SK-N-SH (cell line): ENCODE results near the gene SEC14L2. TPM values are rescaled to one million over a fixed set of nuclear protein-coding genes. Genes with fewer than 3 reads are reported as not detected.

Source experiments
- CTCF ChIA-PET: fragments of 300-600, 350-600 bp; formaldehyde crosslinking; extraction: SDS; loops from one replicate; lab custom pipeline; 2021; lab: Yijun Ruan, JAX
- POLR2A ChIA-PET: fragments of 350-600 bp; sonication (Branson Sonifier 250); formaldehyde crosslinking; extraction: SDS; loops from one replicate; lab custom pipeline; 2020; ENCODE audit warnings: antibody characterized with exemption, inconsistent platforms; lab: Yijun Ruan, JAX
- DNase-seq: peaks from one replicate; pipeline ENCODE4 v3.0.0; 2012
- H2AFZ ChIP-seq: fragments of 200-600 bp; sonication (generic); 2 replicates; pipeline ENCODE4 v1.8.1; 2016; ENCODE audit warnings: antibody characterized with exemption, mild to moderate bottlenecking, low read depth
- H3F3A ChIP-seq: fragments of 200-600 bp; sonication (generic); replicated peaks from 2 replicates; pipeline ENCODE3; 2016; ENCODE audit warnings: antibody characterized with exemption, mild to moderate bottlenecking; ENCODE audit not compliant: insufficient read depth
- H3K27ac ChIP-seq, 2 experiments: fragments of 200-500 bp in 1 of 2; fragments of 200-600 bp in 1 of 2; sonication (Bioruptor generic) in 1 of 2; sonication (generic), shearing (Covaris generic) in 1 of 2; 2 replicates each; pipeline versions ENCODE4 v1.5.1 to v1.6.1; 2014 to 2016; ENCODE audit warnings: low read depth in 2 of 2, inconsistent platforms in 1 of 2, low read length in 1 of 2, mild to moderate bottlenecking in 1 of 2, mixed read lengths in 1 of 2
- H3K27me3 ChIP-seq: fragments of 200-600 bp; sonication (generic), shearing (Covaris generic); 2 replicates; pipeline ENCODE4 v1.6.1; 2016; ENCODE audit warnings: mixed run types; ENCODE audit not compliant: insufficient read depth
- H3K36me3 ChIP-seq, 2 experiments: fragments of 200-500 bp in 1 of 2; fragments of 200-600 bp in 1 of 2; sonication (Bioruptor generic) in 1 of 2; sonication (generic) in 1 of 2; replicated peaks in 1 of 2; 2 replicates each; pipeline versions ENCODE3 to v1.5.1; 2014 to 2016; ENCODE audit warnings: low read length in 1 of 2, mild to moderate bottlenecking in 1 of 2; ENCODE audit not compliant: insufficient read depth in 2 of 2, control insufficient read depth in 1 of 2
- H3K4me1 ChIP-seq, 2 experiments: fragments of 200-500 bp in 1 of 2; fragments of 200-600 bp in 1 of 2; sonication (Bioruptor generic) in 1 of 2; sonication (generic), shearing (Covaris generic) in 1 of 2; 2 replicates each; pipeline versions ENCODE4 v1.5.1 to v1.6.1; 2014 to 2016; ENCODE audit warnings: low read depth in 1 of 2, low read length in 1 of 2, mixed run types in 1 of 2; ENCODE audit not compliant: insufficient read depth in 2 of 2, control insufficient read depth in 1 of 2
- H3K4me2 ChIP-seq: fragments of 200-600 bp; sonication (generic), shearing (Covaris generic); 2 replicates; pipeline ENCODE4 v1.6.1; 2017; ENCODE audit warnings: mixed run types
- H3K4me3 ChIP-seq, 2 experiments: fragments of 200-500 bp in 1 of 2; fragments of 200-600 bp in 1 of 2; sonication (Bioruptor generic) in 1 of 2; sonication (generic), shearing (Covaris generic) in 1 of 2; 2 replicates each; pipeline versions ENCODE4 v1.5.1 to v1.8.1; 2014 to 2016; ENCODE audit warnings: low read depth in 2 of 2, inconsistent platforms in 1 of 2, low read length in 1 of 2, mild to moderate bottlenecking in 1 of 2, mixed read lengths in 1 of 2, moderate library complexity in 1 of 2
- H3K79me2 ChIP-seq: fragments of 200-600 bp; sonication (generic); 2 replicates; pipeline ENCODE4 v1.8.1; 2017; ENCODE audit warnings: mild to moderate bottlenecking; ENCODE audit not compliant: insufficient read depth
- H3K9ac ChIP-seq: fragments of 200-600 bp; sonication (generic); 2 replicates; pipeline ENCODE4 v1.6.1; 2017; ENCODE audit warnings: mixed run types
- H3K9me2 ChIP-seq: fragments of 200-600 bp; sonication (generic); 2 replicates; pipeline ENCODE4 v1.6.1; 2017; ENCODE audit warnings: mixed run types
- H3K9me3 ChIP-seq: fragments of 200-600 bp; sonication (generic); 2 replicates; pipeline ENCODE4 v1.6.1; 2017; ENCODE audit warnings: mixed run types, mild to moderate bottlenecking, moderate library complexity
- H4K20me1 ChIP-seq: fragments of 200-600 bp; sonication (generic); 2 replicates; pipeline ENCODE4 v1.6.1; 2017; ENCODE audit warnings: mild to moderate bottlenecking, mixed run types; ENCODE audit not compliant: insufficient read depth
- EP300 ChIP-seq, 2 experiments: IDR thresholded peaks; 2 replicates each; pipeline versions ENCODE4 v1.4.0 to v1.6.1; 2012; ENCODE audit warnings: borderline replicate concordance in 1 of 2, low read depth in 1 of 2, low read length in 1 of 2
- FOSL2 ChIP-seq: IDR thresholded peaks from 2 replicates; pipeline ENCODE4 v1.4.0; 2012; ENCODE audit warnings: low read depth, mild to moderate bottlenecking, moderate library complexity, borderline replicate concordance
- FOXM1 ChIP-seq: IDR thresholded peaks from 2 replicates; pipeline ENCODE4 v1.4.0; 2012; ENCODE audit warnings: low read depth, mild to moderate bottlenecking
- GABPA ChIP-seq: IDR thresholded peaks from 2 replicates; pipeline ENCODE4 v1.4.0; 2012; ENCODE audit warnings: low read depth, mild to moderate bottlenecking
- GATA2 ChIP-seq: sonication (generic); formaldehyde crosslinking; IDR thresholded peaks from 2 replicates; pipeline ENCODE4 v1.5.0; 2020; ENCODE audit warnings: mild to moderate bottlenecking, missing genetic modification reagents
- JUND ChIP-seq: IDR thresholded peaks from 2 replicates; pipeline ENCODE4 v1.4.0; 2012
- MXI1 ChIP-seq: IDR thresholded peaks from 2 replicates; pipeline ENCODE4 v1.6.1; 2012; ENCODE audit warnings: mild to moderate bottlenecking, low read depth, low read length, improper control_type of control experiment
- NFIC ChIP-seq: IDR thresholded peaks from 2 replicates; pipeline ENCODE4 v1.4.0; 2012; ENCODE audit warnings: borderline replicate concordance
- RAD21 ChIP-seq: IDR thresholded peaks from 2 replicates; pipeline ENCODE4 v1.6.1; 2012; ENCODE audit warnings: mild to moderate bottlenecking, low read length
- REST ChIP-seq: IDR thresholded peaks from 2 replicates; pipeline ENCODE4 v1.6.1; 2012; ENCODE audit warnings: mild to moderate bottlenecking, low read depth, low read length, moderate library complexity
- RFX5 ChIP-seq: IDR thresholded peaks from 2 replicates; pipeline ENCODE4 v1.6.1; 2012; ENCODE audit warnings: mild to moderate bottlenecking, improper control_type of control experiment, low read length
- RXRA ChIP-seq: IDR thresholded peaks from 2 replicates; pipeline ENCODE4 v1.4.0; 2012; ENCODE audit warnings: low read depth, mild to moderate bottlenecking, borderline replicate concordance
- SMC3 ChIP-seq: IDR thresholded peaks from 2 replicates; pipeline ENCODE4 v1.6.1; 2012; ENCODE audit warnings: low read depth, low read length, improper control_type of control experiment
- TAF1 ChIP-seq: IDR thresholded peaks from 2 replicates; pipeline ENCODE4 v1.6.1; 2012; ENCODE audit warnings: low read depth, mild to moderate bottlenecking, low read length, moderate library complexity, borderline replicate concordance
- TCF12 ChIP-seq: IDR thresholded peaks from 2 replicates; pipeline ENCODE4 v1.4.0; 2012
- TEAD4 ChIP-seq: IDR thresholded peaks from 2 replicates; pipeline ENCODE4 v1.4.0; 2012; ENCODE audit warnings: mild to moderate bottlenecking, borderline replicate concordance; ENCODE audit not compliant: insufficient read depth
- USF1 ChIP-seq: IDR thresholded peaks from 2 replicates; pipeline ENCODE4 v1.4.0; 2012; ENCODE audit warnings: low read depth, borderline replicate concordance
- YY1 ChIP-seq: IDR thresholded peaks from 2 replicates; pipeline ENCODE4 v1.4.0; 2012; ENCODE audit warnings: low read depth, mild to moderate bottlenecking
- WGBS: methylation state at CpG from one replicate; pipeline ENCODE4 v1.1.6; 2017; ENCODE audit warnings: low lambda C conversion rate; 5-methylcytosine and 5-hydroxymethylcytosine counted together
- polyA plus RNA-seq, 3 experiments: library from polyadenylated mRNA; depleted of rRNA; stranded (reverse); fragments of >200 nt; gene quantifications; 2 replicates each; pipeline ENCODE4 v1.2.3, GENCODE V29; 2012
- TF ChIP-seq, protein P1 (sequence below): fragments of 200-600 bp; sonication (generic); IDR thresholded peaks from 2 replicates; pipeline ENCODE4 v1.6.1; 2017; ENCODE audit warnings: antibody characterized with exemption, mild to moderate bottlenecking, moderate library complexity
- TF ChIP-seq, protein P2 (sequence below): fragments of 150-350 bp; IDR thresholded peaks from 2 replicates; pipeline ENCODE4 v1.6.1; 2017; ENCODE audit warnings: antibody characterized with exemption, low read length, low read depth, borderline replicate concordance

SEC14L2 gene
- polyA plus RNA-seq, 1 of the 3 experiments (the other 2 are of a cell fraction), result 14.0 TPM

DNA sequence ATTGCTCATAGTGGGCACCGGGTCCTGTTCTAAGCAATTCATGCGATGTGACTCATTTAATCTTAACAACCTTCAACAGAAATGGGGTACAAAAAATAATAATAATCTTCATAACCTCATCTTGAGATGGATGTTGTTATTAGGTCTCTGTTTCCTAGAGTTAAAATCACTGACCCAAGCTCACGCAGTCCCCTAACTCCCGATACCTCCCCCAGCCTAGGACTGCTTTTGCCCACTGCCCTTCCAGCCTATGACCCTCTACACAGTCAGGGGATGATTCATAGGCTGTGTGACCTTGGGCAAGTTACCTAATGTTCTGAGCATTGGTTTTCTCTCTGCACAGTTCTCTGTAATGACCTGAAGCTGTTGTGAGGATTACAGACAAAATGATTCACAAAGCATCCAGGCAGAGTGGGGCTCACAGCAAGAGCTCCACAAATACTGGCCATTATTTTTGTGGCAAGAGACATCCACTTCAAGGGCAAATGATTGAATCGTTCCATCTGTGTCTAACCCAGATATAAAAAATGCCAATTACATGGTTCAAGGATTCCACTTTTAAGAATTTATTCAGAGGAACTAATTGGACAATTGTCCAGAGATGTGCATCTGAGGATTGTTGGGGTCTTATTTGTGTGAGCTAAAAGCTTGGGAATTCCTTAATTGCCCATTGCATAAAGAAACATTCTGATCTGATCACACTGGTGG is 48.8 kb downstream of the SEC14L2 start:
- H3K4me3 ChIP-seq, result no peak overlapping the region
- no peak overlapping the region for H3K4me2 ChIP-seq
- no peak overlapping the region for H3K27ac ChIP-seq
- no peak for DNase-seq
- H4K20me1 ChIP-seq, result no peaks in the 10 kb centered on the region
- no peaks in the 10 kb centered on the region for H3K36me3 ChIP-seq
- H3K9ac ChIP-seq, result no peak overlapping the region
- no peaks in the 10 kb centered on the region for H3K9me3 ChIP-seq
- ChIA-PET CTCF (interaction anchor here (0.7 to 3.0 kb wide), 21 partner anchors 10 to 475 kb away, joined by 3 to 14 read pairs (median 4); partner anchors contain the start of gene PES1), POLR2A (interaction anchor here (0.9 kb wide), 1 partner anchor 14 kb away, joined by 3 read pairs; no protein-coding TSS in a partner anchor)
- no peaks in the 10 kb centered on the region for H3K27me3 ChIP-seq
- H3K4me1 ChIP-seq, result peaks cover 0 to 8% of the 10 kb centered on the region in 2 experiments; a peak in 1 of 4 replicates
- WGBS, result 64% methylated on average over 5 of the region's 5 CpGs
- H3K9me2 ChIP-seq, result no peaks in the 10 kb centered on the region
- no peak overlapping the region; the same call in 1 of the 2 replicates for H2AFZ ChIP-seq
- TF ChIP-seq GABPA, result no peak
- TF ChIP-seq TCF12, result no peak
- TF ChIP-seq REST, result no peak
- no peak for TF ChIP-seq GATA2 (CRISPR knock-in tag)
- no peak for TF ChIP-seq USF1
- no peak for TF ChIP-seq RXRA
- no peak for TF ChIP-seq RFX5
- TF ChIP-seq RAD21, result no peak
- no peak for TF ChIP-seq YY1
- no peak for TF ChIP-seq FOXM1
- no peak for TF ChIP-seq SMC3
- H3F3A ChIP-seq, result no peaks in the 10 kb centered on the region
- H3K79me2 ChIP-seq, result no peaks in the 10 kb centered on the region

DNA sequence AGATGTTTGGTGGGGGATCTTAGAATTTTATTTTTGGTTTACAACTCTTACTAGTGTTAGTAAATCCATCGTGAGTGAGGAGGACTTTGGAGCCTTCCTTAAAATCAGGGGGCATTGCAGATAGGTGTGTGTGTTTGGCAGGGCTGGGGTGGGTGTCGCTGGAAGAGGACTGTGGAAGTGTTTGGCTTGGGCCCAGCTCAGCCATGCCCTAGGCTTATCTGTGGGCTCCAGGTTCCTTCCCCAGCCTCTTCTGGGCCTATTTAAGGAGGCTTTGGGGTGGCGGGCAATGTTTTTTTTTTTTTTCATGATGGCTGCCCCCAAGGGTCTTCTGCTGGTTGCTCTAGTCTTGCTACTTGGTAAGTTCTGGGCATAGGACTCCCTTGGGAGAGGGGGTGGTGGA is 50.8 kb downstream of the SEC14L2 start:
- Histone ChIP-seq H3K4me1 (peaks cover 0 to 8% of the 10 kb centered on the region in 2 experiments; a peak in 1 of 4 replicates), H4K20me1 (no peaks in the 10 kb centered on the region), H3K4me3 (no peak overlapping the region), H3K4me2 (no peak overlapping the region), H3K9me3 (no peaks in the 10 kb centered on the region), H3K27ac (no peak overlapping the region), H3K9me2 (no peaks in the 10 kb centered on the region), H2AFZ (no peak overlapping the region), H3K79me2 (no peaks in the 10 kb centered on the region), H3K27me3 (no peaks in the 10 kb centered on the region), H3K36me3 (no peaks in the 10 kb centered on the region), H3F3A (no peaks in the 10 kb centered on the region), H3K9ac (no peak overlapping the region)
- CTCF ChIA-PET, result interaction anchor here (0.8 kb wide), 1 partner anchor 15 kb away, joined by 4 read pairs; no protein-coding TSS in a partner anchor
- POLR2A ChIA-PET, result interaction anchor here (0.5 kb wide), 1 partner anchor 93 kb away, joined by 4 read pairs; no protein-coding TSS in a partner anchor
- no peak for DNase-seq
- WGBS, result 71% methylated on average over 2 of the region's 3 CpGs
- TF ChIP-seq TCF12 (no peak), MXI1 (no peak), TAF1 (no peak), JUND (no peak), FOSL2 (no peak), RXRA (no peak), EP300 (IDR thresholded peaks at IDR 0.05; ENCODE audit: borderline replicate concordance in 1 of 2, low read depth in 1 of 2, low read length in 1 of 2) (no peak), TEAD4 (no peak), NFIC (no peak)
- TF ChIP-seq, protein P1, sequence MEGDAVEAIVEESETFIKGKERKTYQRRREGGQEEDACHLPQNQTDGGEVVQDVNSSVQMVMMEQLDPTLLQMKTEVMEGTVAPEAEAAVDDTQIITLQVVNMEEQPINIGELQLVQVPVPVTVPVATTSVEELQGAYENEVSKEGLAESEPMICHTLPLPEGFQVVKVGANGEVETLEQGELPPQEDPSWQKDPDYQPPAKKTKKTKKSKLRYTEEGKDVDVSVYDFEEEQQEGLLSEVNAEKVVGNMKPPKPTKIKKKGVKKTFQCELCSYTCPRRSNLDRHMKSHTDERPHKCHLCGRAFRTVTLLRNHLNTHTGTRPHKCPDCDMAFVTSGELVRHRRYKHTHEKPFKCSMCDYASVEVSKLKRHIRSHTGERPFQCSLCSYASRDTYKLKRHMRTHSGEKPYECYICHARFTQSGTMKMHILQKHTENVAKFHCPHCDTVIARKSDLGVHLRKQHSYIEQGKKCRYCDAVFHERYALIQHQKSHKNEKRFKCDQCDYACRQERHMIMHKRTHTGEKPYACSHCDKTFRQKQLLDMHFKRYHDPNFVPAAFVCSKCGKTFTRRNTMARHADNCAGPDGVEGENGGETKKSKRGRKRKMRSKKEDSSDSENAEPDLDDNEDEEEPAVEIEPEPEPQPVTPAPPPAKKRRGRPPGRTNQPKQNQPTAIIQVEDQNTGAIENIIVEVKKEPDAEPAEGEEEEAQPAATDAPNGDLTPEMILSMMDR, result no peak
- TF ChIP-seq, protein P2, sequence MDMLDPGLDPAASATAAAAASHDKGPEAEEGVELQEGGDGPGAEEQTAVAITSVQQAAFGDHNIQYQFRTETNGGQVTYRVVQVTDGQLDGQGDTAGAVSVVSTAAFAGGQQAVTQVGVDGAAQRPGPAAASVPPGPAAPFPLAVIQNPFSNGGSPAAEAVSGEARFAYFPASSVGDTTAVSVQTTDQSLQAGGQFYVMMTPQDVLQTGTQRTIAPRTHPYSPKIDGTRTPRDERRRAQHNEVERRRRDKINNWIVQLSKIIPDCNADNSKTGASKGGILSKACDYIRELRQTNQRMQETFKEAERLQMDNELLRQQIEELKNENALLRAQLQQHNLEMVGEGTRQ, result no peak
